ENCODE results near the gene HACD2.
"Not testable (repeated sequence)": the region's sequence is repeated elsewhere in the genome, so short reads cannot be mapped to it uniquely, and the experiment has no call there.

The HACD2 gene

DNA sequence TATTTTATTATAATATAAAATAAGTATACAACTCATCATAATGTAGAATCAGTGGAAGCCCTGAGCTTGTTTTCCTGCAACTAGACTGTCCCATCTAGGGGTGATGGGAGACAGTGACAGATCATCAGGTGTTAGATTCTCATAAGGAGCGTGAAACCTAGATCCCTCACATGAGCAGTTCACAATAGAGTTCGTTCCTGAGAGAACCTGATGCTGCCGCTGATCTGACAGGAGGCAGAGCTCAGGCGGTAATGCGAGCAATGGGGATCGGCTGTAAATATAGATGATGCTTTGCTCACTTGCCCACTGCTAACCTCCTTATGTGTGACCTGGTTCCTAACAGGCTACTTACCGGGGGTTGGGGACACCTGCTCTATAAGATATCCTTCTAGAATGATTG is 26.8 kb upstream of the HACD2 start:
- DNase-seq (ENCODE audit: low read depth in 3 of 3) = not testable (repeated sequence)

DNA sequence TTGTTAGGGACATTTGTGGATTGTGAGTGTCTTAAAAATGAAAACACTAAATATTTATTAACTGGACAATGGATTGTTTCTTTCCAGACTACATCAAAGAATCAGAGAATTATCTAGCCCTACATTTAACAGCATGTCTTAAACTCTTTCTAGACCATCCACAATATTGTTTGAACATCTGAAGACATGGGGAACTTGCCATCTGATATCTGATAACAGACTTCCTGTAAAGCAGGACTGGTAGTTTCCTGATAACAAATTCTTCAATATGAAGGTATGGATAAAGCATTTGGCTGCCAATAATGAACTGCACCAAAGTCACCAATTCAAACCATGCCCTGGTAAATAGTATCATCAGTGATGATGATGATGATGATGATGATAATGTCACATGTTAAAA is 26.2 kb upstream of the HACD2 start:
- no peak for DNase-seq (ENCODE audit: low read depth in 3 of 3)

DNA sequence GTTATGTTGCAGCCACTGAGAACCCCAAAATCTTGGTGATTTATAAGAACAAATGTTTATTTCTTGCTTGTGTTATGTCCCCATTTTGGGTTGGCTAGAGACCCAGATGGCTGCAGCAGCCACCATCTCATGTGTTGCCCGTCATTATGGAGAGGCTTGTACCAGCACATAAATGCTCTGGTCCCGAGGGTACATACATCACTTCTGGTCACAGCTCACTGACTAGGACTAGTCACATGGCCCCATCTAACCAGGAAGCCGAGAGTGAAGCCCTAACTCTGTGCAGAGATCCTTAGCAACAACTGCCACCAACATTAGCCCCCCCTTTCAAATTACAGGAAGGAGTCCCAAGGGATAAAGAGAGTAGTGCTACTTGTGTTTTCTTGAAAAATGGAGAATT is 25.5 kb upstream of the HACD2 start:
- no peak for DNase-seq (ENCODE audit: low read depth in 3 of 3)

- no peak for DNase-seq (ENCODE audit: low read depth in 3 of 3)
These were observed 24.2 kb upstream of the HACD2 start for GRCh38 chr3:123609063-123609462.

DNA sequence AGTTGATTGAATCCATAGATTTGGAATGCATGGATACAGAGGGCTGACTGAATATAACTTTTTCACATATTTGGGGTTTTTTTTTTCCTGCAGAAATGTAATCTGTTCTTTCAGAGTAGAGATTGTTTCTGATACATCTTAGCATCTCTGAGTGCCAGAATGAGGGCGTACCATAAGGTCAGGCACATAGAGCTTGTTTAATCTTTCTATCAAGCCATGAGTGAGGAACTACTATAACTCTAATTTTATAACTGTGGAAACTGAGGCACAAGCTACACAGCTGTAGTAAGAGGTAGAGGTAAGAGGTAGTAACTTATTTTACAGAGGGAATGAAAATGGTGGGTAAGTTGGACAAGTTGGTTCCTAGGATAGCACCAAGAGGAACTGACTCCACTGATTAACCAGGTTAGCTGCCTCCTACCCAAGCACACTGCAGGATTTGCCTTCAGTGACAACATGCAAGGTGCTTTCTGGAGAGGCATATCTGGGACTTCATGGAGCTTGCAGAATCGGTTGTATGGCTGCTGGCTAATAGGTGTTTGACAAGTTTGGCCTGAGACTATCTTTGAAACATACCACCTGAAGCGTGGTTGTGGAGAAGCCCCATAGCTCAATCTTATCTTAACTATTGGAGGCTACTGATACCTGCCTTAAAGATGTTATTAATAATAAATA is 23.5 kb upstream of the HACD2 start:
- DNase-seq (ENCODE audit: low read depth in 3 of 3) = no peak

- DNase-seq (ENCODE audit: low read depth in 3 of 3) = no peak
These were observed 21.7 kb upstream of the HACD2 start for GRCh38 chr3:123606527-123606926.

- no peak for DNase-seq (ENCODE audit: low read depth in 3 of 3)
These were observed 21.0 kb upstream of the HACD2 start for GRCh38 chr3:123605789-123606234.

- DNase-seq (ENCODE audit: low read depth in 3 of 3) = not testable (repeated sequence)
These were observed 18.3 kb upstream of the HACD2 start for GRCh38 chr3:123603153-123603552.

- no peak for DNase-seq (ENCODE audit: low read depth in 3 of 3)
These were observed 17.5 kb upstream of the HACD2 start for GRCh38 chr3:123602325-123602724.

DNA sequence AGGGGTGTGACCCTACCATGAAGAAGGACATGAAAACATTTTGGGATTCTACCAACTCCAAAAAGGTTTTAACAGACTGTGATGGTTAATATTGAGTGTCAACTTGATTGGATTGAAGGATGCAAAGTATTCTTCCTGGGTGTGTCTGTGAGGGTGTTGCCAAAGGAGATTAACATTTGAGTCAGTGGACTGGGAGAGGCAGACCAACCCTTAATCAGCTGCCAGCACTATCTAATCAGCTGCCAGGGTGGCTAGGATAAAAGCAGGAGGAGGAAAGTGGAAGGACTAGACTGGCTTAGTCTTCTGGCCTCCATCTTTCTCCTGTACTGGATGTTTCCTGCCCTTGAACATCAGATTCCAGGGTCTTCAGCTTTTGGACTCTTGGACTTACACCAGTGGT is 16.0 kb upstream of the HACD2 start:
- not testable (repeated sequence) for DNase-seq (ENCODE audit: low read depth in 3 of 3)

DNA sequence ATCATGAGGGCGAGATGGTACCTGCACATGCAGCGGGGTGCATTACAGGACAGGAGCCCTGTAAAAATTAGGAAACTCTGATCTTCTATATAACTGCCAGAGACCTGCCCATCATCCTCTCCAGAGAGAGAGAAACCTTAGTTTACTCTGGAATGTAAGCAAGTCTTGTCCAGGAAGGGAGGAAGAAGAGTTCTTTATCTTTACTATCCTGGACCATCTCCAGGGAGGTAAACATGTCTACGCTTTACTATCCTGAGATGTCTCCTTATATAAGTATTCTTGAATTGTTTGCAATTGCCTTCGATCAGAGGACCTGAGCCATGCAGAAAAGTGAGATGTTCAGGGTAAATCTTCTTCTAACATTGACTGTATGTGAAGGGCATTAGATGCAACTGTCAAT is 12.7 kb upstream of the HACD2 start:
- DNase-seq (ENCODE audit: low read depth in 3 of 3) = no peak

DNA sequence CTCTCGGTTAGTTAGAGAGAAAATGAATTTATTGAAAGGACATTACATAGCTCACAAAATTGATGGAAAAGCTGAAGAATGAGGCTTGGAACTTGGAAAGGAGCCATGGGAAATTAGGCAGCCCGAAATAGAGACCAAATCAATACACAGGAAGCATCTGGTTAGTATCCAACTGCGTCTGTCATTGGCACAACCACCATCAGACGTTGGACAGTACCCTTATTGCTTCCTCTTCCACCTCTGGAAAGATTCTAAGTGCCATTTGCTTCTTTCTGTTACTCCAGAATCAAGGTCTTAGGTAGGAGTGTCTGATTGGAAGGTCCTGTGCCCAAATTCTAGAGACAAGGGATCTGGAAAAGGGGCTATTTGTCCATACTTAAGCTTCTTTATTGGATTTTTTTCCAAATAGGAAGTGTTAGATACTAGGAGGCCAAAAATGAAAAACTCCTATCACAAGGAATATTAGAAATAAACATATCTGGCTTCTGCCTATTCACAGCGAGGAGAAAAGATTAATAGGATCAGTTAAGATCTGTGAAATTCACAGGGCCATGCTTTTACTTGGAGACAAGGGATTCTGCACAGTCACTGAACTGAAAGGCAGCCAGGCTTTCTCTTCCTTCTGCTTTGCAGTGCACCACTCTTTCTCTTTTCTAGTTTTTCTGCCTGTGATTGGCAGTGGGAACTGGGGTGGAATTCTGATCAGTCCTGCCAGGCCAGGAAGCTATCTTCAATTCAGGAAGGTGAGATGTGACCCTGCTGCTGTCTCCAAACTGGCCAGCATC is 10.7 kb upstream of the HACD2 start:
- no peak for DNase-seq (ENCODE audit: low read depth in 3 of 3)

GRCh38 chr3:123593381-123593780 is 8.5 kb upstream of the HACD2 start:
- DNase-seq (ENCODE audit: low read depth in 3 of 3) = no peak

DNA sequence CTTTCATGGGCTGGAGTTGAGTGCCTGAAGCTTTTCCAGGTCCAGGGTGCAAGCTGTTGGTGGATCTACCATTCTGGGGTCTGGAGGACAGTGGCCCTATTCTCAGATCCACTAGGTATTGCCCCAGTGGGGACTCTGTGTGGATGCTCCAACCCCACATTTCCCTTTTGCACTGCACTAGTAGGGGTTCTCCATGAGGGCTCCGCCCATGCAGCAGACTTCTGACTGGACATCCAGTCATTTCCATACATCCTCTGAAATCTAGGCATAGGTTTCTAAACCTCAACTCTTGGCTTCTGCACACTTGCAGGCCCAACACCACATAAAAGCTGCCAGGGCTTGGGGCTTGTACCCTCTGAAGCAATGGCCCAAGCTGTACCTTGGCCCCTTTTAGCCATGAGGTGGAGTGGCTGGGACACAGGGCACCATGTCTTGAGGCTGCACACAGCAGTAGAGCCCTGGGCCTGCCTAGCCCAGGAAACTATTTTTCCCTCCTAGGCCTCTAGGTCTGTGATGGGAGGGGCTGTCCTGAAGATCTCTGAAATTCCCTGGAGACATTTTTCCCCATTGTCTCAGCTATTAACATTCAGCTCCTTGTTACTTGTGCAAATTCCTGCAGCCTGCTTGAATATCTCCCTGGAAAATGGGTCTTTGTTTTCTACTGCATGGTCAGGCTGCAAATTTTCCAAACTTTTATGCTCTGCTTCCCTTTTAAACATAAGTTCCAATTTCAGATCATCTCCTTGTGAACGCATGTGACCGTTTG is 6.0 kb upstream of the HACD2 start:
- no peak for DNase-seq (ENCODE audit: low read depth in 3 of 3)

DNA sequence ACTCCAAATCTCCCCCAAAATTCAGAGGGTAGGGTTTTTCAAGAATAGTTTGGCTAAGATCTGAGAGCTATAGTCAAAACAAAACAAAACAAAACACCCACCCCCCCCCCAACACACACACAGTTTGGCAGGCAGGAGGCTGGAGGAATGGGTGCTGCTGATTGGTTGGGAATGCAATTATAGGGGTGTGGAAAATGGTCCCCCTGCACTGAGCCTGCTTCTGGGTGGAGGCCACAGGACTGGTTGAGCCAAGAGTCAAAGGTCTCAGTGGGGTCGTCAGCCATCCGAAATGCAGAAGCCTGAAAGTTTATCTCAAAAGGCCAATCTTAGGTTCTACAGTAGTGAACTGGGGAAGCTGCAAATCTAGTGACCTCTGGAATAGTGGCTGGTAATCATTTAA is 2.5 kb upstream of the HACD2 start:
- DNase-seq (ENCODE audit: low read depth in 3 of 3) = no peak

GRCh38 chr3:123586968-123587367 is 2.1 kb upstream of the HACD2 start:
- no peak for DNase-seq (ENCODE audit: low read depth in 3 of 3)

- DNase-seq (ENCODE audit: low read depth in 3 of 3) = peak in 2 of 3 donors; percentile 31 to 32
These were observed 1.3 kb upstream of the HACD2 start for GRCh38 chr3:123586131-123586530.

DNA sequence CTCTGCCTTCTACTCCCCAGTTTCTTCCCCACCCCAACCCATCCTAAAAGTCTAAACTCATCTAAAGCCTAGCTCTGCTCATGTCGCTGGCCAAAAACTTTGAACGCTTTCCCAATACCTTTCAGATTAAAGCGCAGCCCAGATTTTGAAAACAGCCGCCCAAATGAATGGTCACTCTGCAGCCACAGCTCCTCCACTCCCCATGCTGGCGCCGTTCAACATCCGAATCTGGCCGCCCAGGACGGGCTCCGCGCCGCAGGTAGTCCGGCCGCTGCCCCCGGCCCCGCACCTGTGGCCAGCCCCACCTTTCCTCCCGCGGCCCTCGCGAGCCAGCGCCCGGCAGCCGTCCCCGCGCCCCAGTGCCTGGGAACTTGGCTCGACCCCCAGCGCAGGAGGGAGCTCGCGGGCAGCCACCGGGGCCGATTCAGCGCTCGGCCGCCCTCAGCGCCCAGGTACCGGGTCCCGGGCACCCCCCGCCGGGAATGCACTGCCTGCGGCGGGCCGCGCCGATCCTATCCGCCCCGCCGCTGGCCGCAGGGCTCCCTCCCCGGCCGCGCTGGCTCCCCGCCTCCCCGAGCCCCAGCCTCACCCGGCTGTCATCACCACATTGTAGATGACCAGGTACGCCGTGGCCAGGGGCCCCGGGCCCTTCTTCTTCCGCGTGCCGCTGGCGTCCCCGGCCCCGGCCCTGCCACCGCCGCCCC is 417 bp downstream of the HACD2 start:
- peak in 1 of 3 donors; percentile 17 for DNase-seq (ENCODE audit: low read depth in 3 of 3)

DNA sequence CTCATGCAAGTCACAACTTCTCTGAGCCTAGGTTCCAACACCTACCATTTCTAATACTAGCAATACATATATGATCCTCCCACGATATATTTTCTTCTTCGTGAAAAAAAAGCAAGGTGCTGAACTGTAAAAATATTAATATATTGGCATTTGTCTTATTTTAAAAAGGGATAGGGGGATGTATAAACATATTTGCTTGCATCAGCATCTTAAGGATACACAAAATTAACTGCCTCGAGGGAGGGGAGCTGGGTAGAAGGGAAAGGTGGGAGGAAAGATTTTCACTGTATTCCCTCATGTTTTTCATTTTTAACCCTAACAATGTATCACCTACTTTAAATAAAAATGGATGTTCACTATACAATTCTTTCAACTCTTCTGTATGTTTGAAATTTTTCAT is 1.3 kb downstream of the HACD2 start:
- DNase-seq (ENCODE audit: low read depth in 3 of 3) = no peak

- no peak for DNase-seq (ENCODE audit: low read depth in 3 of 3)
These were observed 2.5 kb downstream of the HACD2 start for GRCh38 chr3:123582315-123582714.

DNA sequence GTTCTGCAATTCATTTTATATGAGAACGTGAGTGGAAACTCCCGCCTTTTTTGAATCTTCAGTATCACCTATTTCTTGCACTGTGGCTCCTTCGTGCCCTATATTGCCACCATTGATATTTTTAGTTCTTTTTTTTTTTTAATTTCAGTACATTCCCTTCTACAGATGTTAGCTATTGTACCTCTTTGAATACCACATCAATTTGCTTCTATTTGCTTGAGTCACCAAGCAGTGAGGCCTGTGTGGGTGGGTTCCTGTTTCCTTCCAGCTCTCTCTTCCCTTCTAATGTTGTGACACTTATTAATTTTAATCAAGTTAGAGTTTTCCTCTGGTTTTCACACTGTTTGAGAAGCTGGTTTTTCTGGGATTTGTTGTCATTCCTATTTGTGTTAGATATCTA is 8.7 kb downstream of the HACD2 start:
- no peak for DNase-seq (ENCODE audit: low read depth in 3 of 3)

DNA sequence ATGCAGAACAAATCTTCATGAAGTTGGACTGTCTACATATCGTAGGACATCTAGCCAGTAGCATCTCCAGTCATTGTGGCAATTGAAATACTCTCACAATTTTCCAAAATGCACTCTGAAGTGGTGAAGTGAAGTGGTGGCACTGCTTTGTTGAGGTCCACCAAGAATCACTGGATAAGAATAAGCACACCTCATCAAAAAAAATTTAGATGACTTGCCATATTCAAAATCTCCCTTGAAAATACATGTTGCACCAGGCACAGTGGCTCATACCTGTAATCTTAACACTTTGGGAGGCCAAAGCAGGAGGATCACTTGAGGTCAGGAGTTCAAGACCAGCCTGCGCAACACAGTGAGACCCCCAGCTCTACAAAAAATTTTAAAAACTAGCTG is 12.9 kb downstream of the HACD2 start:
- DNase-seq (ENCODE audit: low read depth in 3 of 3) = no peak

Measured in stimulated activated CD4-positive, alpha-beta T cell treated with anti-CD3 and anti-CD28 coated beads, TNF-alpha, amount 100 ng/mL, for 48 hours (primary cell).